Liver (tissue), 3 donors: ENCODE measurements around the gene CPA2.

Source experiments
- CTCF ChIP-seq: fragments of 150-350 bp; IDR thresholded peaks from 2 replicates; pipeline ENCODE4 v1.5.1; 2017; ENCODE audit warnings: improper control_type of control experiment, low read depth, low read length; ENCODE audit not compliant: missing input control
- EGR1 ChIP-seq, 2 donors: IDR thresholded peaks; 2 replicates each; pipeline ENCODE4 v1.6.1; 2016 to 2018; ENCODE audit warnings: antibody characterized with exemption in 2 of 2, low read depth in 2 of 2
- FOXA1 ChIP-seq: IDR thresholded peaks from 2 replicates; pipeline ENCODE4 v1.6.1; 2016; ENCODE audit warnings: antibody characterized with exemption
- FOXA2 ChIP-seq: IDR thresholded peaks from 2 replicates; pipeline ENCODE4 v1.6.1; 2016; ENCODE audit warnings: antibody characterized with exemption
- GABPA ChIP-seq, 2 donors: IDR thresholded peaks in 1 of 2; conservative IDR thresholded peaks in 1 of 2; 2 replicates each; pipeline ENCODE4 v1.6.1; 2016; ENCODE audit warnings: antibody characterized with exemption in 2 of 2, mild to moderate bottlenecking in 1 of 2, moderate library complexity in 1 of 2
- NR2F2 ChIP-seq: IDR thresholded peaks from 2 replicates; pipeline ENCODE4 v1.6.1; 2016; ENCODE audit warnings: antibody characterized with exemption
- RAD21 ChIP-seq, 2 donors: IDR thresholded peaks; 2 replicates each; pipeline ENCODE4 v1.6.1; 2016; ENCODE audit warnings: antibody characterized with exemption in 2 of 2, mild to moderate bottlenecking in 2 of 2
- REST ChIP-seq: IDR thresholded peaks from 2 replicates; pipeline ENCODE4 v1.6.1; 2016; ENCODE audit warnings: antibody characterized with exemption, mild to moderate bottlenecking
- RXRA ChIP-seq, 2 donors: IDR thresholded peaks; 2 replicates each; pipeline ENCODE4 v1.6.1; 2017 to 2018; ENCODE audit warnings: antibody characterized with exemption in 2 of 2, mild to moderate bottlenecking in 1 of 2
- TAF1 ChIP-seq: conservative IDR thresholded peaks from 2 replicates; pipeline ENCODE4 v1.6.1; 2016; ENCODE audit warnings: antibody characterized with exemption, mild to moderate bottlenecking
- YY1 ChIP-seq: IDR thresholded peaks from 2 replicates; pipeline ENCODE4 v1.6.1; 2016; ENCODE audit warnings: antibody characterized with exemption, mild to moderate bottlenecking
- ZBTB33 ChIP-seq: IDR thresholded peaks from 2 replicates; pipeline ENCODE4 v1.6.1; 2016; ENCODE audit warnings: antibody characterized with exemption
- TF ChIP-seq, protein P1 (sequence below): IDR thresholded peaks from 2 replicates; pipeline ENCODE4 v1.6.1; 2016; ENCODE audit warnings: antibody characterized with exemption
- TF ChIP-seq, protein P2 (sequence below): IDR thresholded peaks from 2 replicates; pipeline ENCODE4 v1.6.1; 2016; ENCODE audit warnings: antibody characterized with exemption
- donor health status: healthy.
- donor health status: healthy.

DNA sequence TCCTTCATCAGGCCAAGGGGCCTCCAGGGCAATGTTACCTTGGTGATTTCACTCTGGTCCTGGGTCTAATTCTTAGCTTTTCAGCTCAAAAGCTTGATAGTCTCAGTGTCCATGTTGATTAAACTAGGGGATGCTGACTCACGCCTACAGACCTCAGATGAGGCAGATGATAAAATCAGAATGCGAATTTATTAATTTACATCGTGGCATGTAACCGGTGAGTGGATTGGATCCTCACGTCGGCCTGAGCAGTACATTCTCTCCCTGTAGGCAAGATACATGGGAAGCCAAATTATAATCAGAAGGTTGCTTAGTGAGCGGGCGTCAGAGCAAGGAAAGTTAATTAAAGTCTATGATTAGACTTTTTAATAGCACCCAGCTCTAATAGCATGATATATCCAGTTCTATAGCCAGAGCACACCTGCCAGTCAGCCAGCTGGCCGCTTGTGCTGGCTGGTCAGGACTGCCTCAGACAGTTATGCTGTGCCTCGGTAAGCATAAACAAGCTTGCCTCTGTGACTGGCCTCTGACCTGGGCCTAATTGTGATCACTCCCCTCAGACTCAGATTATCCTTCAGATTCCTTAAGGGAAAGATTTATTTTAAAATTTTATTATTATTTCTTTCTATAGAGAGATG lies 57.8 kb downstream of the CPA2 start:
- TF ChIP-seq EGR1 (IDR thresholded peaks at IDR 0.05; ENCODE audit: low read depth in 2 of 2) = no peak
- no peak for TF ChIP-seq RAD21 (IDR thresholded peaks at IDR 0.05)
- TF ChIP-seq CTCF = no peak
- TF ChIP-seq FOXA1 = no peak
- TF ChIP-seq, protein P1, sequence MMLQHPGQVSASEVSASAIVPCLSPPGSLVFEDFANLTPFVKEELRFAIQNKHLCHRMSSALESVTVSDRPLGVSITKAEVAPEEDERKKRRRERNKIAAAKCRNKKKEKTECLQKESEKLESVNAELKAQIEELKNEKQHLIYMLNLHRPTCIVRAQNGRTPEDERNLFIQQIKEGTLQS = no peak
- TF ChIP-seq, protein P2, sequence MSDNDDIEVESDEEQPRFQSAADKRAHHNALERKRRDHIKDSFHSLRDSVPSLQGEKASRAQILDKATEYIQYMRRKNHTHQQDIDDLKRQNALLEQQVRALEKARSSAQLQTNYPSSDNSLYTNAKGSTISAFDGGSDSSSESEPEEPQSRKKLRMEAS = no peak
- no peak for TF ChIP-seq YY1
- no peak for TF ChIP-seq GABPA (IDR thresholded peaks at IDR 0.05 in 1 of 2, conservative IDR thresholded peaks at IDR 0.05 in 1 of 2)
- no peak for TF ChIP-seq REST
- no peak for TF ChIP-seq TAF1
- TF ChIP-seq FOXA2 = no peak
- no peak for TF ChIP-seq NR2F2
- no peak for TF ChIP-seq ZBTB33
- no peak for TF ChIP-seq RXRA (IDR thresholded peaks at IDR 0.05)
